GM19043 (cell line): ENCODE data around the gene CCNG1.

Experiments used
- ATAC-seq: cut with Tn5 transposase; IDR thresholded peaks from one replicate; pipeline ENCODE4 v1.9.1; 2021; ENCODE audit warnings: low read depth; ENCODE audit not compliant: unreplicated experiment

Gene CCNG1

GRCh38 chr5:163478982-163479271 is 41.5 kb downstream of the CCNG1 start:
- no peak for ATAC-seq

- no peak for ATAC-seq
Measured at GRCh38 chr5:163489055-163489744, 51.8 kb downstream of the CCNG1 start.

- no peak for ATAC-seq
Measured at GRCh38 chr5:163489745-163490075, 52.3 kb downstream of the CCNG1 start.
